Thoracic aorta (tissue), 2 donors: ENCODE data around the gene OR7A17. TPM values are rescaled to one million over a fixed set of nuclear protein-coding genes. Genes with fewer than 3 reads are reported as not detected.

Experiments
- ATAC-seq: fragments of 150-250 bp; one replicate; pipeline ENCODE4 v1.8.0; 2017; ENCODE audit warnings: low read depth; ENCODE audit not compliant: insufficient number of reproducible peaks, low FRiP score
- DNase-seq: peaks from one replicate; pipeline ENCODE4 v3.0.0-alpha.2; 2020; ENCODE audit warnings: low spot score
- H3K27ac ChIP-seq, 2 donors: fragments of 200-600 bp; sonication (generic); 1 replicate in 1 of 2; 2 replicates in 1 of 2; pipeline ENCODE4 v1.5.1; 2016; ENCODE audit warnings: mild to moderate bottlenecking in 2 of 2, moderate library complexity in 2 of 2
- H3K27me3 ChIP-seq: fragments of 200-600 bp; sonication (generic); replicated peaks from 2 replicates; pipeline ENCODE4 v1.6.0; 2016; ENCODE audit warnings: mild to moderate bottlenecking; ENCODE audit not compliant: insufficient read depth
- H3K36me3 ChIP-seq: fragments of 200-600 bp; sonication (generic); one replicate; pipeline ENCODE4 v1.5.1; 2016
- H3K4me1 ChIP-seq, 2 donors: fragments of 200-600 bp; sonication (generic); 1 replicate in 1 of 2; 2 replicates in 1 of 2; pipeline versions ENCODE4 v1.5.1 to v1.6.0; 2016; ENCODE audit warnings: low read depth in 2 of 2, mild to moderate bottlenecking in 1 of 2; ENCODE audit not compliant: control insufficient read depth in 1 of 2
- H3K4me3 ChIP-seq: fragments of 200-600 bp; sonication (generic); 2 replicates; pipeline ENCODE4 v1.5.1; 2016; ENCODE audit warnings: mild to moderate bottlenecking
- H3K9me3 ChIP-seq: fragments of 200-600 bp; sonication (generic); 2 replicates; pipeline ENCODE4 v1.5.1; 2016
- total RNA-seq, 2 donors: library from RNA; depleted of rRNA; stranded (reverse); fragments of >200 nt; gene quantifications; one replicate each; pipeline versions ENCODE4 v1.1.0 to v1.2.3, GENCODE V29; 2016
- TF ChIP-seq, protein P1 (sequence below): fragments of 200-600 bp; sonication (generic); IDR thresholded peaks from one replicate; pipeline ENCODE4 v1.5.1; 2019; ENCODE audit warnings: antibody characterized with exemption

The OR7A17 gene
- total RNA-seq, 2 donors from 2014 or later = not detected

DNA sequence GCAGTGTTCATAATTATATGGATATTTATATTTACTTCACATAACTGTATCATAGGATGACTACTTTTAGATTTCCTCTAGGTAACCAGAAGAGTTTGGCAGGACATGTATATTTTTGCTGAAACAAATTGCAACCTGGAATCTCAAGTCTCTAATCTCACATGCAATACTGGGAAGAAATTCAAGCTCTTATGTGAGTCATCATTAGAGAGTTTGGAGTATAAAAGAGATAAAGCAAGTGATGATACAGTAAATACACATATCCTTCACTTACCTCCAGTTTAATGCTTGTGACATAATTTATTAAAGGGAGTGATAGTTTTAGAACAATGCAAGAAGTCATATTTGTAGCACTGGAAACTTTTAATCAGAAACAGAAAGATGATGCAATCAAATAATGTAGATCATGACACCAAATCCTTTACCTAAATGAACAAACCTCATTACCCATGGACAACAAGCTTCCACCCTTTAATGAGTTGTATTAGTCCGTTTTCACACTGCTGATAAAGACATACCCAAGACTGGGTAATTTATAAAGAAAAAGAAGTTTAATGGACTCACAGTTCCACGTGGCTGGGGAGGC, 15.8 kb upstream of the OR7A17 start:
- Histone ChIP-seq H3K4me3 (no peak overlapping the region), H3K9me3 (no peaks in the 10 kb centered on the region), H3K36me3 (no peaks in the 10 kb centered on the region), H3K4me1 (no peaks in the 10 kb centered on the region), H3K27me3 (no peaks in the 10 kb centered on the region), H3K27ac (no peak overlapping the region)
- ATAC-seq (no peak), DNase-seq (no peak)
- TF ChIP-seq, protein P1, sequence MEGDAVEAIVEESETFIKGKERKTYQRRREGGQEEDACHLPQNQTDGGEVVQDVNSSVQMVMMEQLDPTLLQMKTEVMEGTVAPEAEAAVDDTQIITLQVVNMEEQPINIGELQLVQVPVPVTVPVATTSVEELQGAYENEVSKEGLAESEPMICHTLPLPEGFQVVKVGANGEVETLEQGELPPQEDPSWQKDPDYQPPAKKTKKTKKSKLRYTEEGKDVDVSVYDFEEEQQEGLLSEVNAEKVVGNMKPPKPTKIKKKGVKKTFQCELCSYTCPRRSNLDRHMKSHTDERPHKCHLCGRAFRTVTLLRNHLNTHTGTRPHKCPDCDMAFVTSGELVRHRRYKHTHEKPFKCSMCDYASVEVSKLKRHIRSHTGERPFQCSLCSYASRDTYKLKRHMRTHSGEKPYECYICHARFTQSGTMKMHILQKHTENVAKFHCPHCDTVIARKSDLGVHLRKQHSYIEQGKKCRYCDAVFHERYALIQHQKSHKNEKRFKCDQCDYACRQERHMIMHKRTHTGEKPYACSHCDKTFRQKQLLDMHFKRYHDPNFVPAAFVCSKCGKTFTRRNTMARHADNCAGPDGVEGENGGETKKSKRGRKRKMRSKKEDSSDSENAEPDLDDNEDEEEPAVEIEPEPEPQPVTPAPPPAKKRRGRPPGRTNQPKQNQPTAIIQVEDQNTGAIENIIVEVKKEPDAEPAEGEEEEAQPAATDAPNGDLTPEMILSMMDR = no peak

DNA sequence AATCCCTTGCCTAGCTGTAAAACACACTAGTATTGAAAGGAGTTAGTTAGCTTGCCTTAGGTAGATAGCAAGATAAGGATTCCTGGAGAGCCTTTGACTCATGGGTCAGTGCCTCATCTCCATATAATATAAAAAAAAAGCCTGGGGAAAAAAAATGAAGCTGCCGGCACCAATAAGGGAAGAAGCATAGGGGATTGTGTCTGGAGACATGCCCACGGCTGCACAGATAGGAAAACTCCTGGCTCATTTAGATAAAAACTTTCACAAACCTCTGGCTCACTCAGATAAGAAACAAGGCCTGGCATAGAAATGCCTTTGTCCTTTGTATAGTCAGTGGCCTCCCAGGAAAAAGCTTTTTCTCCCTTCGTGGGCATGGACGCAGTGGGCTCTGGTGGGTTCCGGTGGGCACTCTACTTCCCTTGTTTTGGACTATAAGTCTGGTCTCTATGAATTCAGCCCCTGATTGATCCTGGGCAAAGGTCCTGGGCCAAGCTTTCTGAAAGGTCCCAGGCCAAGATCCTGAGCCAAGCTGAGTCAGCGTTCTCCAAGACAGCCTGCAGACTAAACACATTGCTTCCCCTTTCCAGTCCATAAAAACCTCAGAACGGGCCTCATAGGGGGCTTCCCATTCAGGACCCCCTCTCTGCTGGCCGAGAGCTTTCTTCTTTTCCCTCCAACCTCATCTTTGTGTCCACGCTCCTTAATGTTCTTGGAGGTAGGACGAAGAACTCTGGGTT, 4.9 kb upstream of the OR7A17 start:
- Histone ChIP-seq H3K27ac (no peak overlapping the region), H3K36me3 (no peaks in the 10 kb centered on the region), H3K9me3 (no peaks in the 10 kb centered on the region), H3K4me3 (no peak overlapping the region), H3K4me1 (peaks cover 0 to 6% of the 10 kb centered on the region in 2 donors), H3K27me3 (no peaks in the 10 kb centered on the region)
- TF ChIP-seq, protein P1 = no peak
- DNase-seq = no peak
- no peak for ATAC-seq

DNA sequence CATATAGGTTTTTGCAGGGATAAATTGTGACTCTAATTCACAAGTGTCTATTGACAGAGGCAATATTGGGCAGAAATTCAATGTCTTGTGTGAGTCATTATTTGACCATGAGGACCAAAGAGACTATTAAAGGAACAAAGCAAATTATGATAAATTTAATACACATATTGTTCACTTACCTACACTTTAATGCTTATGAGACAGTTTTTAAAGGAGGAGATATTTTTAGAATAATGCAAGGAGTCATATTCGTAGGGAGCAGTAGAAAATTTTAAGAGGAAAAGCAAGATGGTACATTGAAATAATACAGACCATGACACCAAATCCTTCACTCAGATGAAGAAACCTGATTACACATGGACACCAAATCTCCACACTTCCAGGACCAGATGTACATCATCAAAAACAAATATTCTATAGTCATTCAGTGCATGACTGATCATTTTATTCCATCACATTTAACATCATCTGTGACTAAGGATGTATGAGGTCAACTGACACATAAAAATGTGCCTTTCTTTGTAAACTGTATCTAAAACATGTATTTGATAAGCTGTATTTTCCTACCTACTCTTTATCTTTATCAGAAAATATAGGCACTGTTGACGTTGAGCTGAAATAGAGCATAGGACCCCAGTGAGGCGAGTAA, 4.2 kb upstream of the OR7A17 start:
- TF ChIP-seq, protein P1 = no peak
- Histone ChIP-seq H3K4me3 (no peak overlapping the region), H3K27ac (no peak overlapping the region), H3K36me3 (no peaks in the 10 kb centered on the region), H3K9me3 (no peaks in the 10 kb centered on the region), H3K27me3 (no peaks in the 10 kb centered on the region), H3K4me1 (peaks cover 0 to 6% of the 10 kb centered on the region in 2 donors)
- DNase-seq (no peak), ATAC-seq (no peak)

DNA sequence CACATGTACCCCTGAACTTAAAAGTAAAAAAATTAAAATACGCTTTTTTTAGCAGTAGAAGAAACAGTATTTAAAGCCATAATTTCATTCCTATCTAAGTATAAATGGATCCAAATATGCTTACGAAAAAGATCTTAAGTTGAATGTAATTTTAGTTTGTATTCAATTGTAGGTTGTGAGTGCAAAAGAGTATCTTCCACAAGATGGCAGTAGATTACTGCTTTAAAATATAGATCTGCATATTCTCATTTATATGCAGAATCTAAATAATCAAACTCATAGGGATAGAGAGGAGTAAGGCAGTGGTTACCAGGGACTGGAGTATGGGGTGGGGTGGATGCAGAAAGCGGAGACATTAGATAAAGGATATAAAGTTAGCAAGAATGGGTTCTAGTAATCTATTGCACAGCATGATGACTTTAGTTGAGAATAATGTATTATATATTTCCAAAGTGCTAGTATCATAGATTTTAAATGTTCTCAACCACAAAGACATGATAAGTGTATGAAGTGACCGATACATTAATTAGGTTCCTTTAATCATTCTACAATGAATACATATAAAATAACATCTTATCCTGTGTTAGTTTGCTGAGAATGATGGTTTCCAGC, 14.2 kb downstream of the OR7A17 start:
- H3K27ac ChIP-seq = no peak overlapping the region
- no peaks in the 10 kb centered on the region for H3K27me3 ChIP-seq
- TF ChIP-seq, protein P1 = no peak
- no peaks in the 10 kb centered on the region for H3K9me3 ChIP-seq
- no peak overlapping the region for H3K4me3 ChIP-seq
- no peaks in the 10 kb centered on the region for H3K36me3 ChIP-seq
- no peaks in the 10 kb centered on the region for H3K4me1 ChIP-seq
- DNase-seq (no peak), ATAC-seq (no peak)

DNA sequence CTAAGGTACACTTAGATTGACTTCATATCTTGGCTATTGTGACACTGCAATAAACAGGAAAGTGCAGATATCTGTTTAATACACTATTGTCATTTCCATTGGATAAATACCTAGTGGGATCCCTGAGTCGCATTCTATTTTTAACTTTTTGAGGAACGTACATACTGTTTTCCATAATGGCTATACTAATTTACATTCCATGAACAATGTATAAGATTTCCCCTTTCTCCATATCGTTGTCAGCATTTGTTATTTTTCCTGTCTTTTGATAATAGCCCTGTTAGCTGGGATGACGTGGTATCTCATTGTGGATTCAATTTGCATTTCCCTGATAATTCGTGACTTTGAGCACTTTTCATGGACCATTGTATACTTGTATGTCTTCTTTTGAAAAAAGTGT, 17.4 kb downstream of the OR7A17 start:
- no peak for ATAC-seq

More for the DNA sequence above, 17.4 kb downstream of the OR7A17 start:
- Histone ChIP-seq H3K27me3 (no peaks in the 10 kb centered on the region), H3K36me3 (no peaks in the 10 kb centered on the region), H3K4me3 (no peak overlapping the region), H3K27ac (no peak overlapping the region), H3K9me3 (no peaks in the 10 kb centered on the region), H3K4me1 (no peaks in the 10 kb centered on the region)
- DNase-seq = no peak
- TF ChIP-seq, protein P1 = no peak
